HG03442 (cell line): Measurements from ENCODE around the gene CDC7.
"Not testable (repeated sequence)": the region's sequence is repeated elsewhere in the genome, so short reads cannot be mapped to it uniquely, and the experiment has no call there.

Experiments
- ATAC-seq: cut with Tn5 transposase; IDR thresholded peaks from one replicate; pipeline ENCODE4 v1.9.1; 2021; ENCODE audit warnings: mild to moderate bottlenecking, moderate library complexity; ENCODE audit not compliant: unreplicated experiment

CDC7 gene

GRCh38 chr1:91510754-91511153 is 10.1 kb downstream of the CDC7 start:
- ATAC-seq, result no peak

- ATAC-seq, result no peak
Measured at GRCh38 chr1:91511386-91511785, 10.7 kb downstream of the CDC7 start.

- ATAC-seq, result no peak
Measured at GRCh38 chr1:91513160-91513559, 12.5 kb downstream of the CDC7 start.

- ATAC-seq, result no peak
Measured at GRCh38 chr1:91513706-91514105, 13.1 kb downstream of the CDC7 start.

GRCh38 chr1:91515994-91516393 is 15.3 kb downstream of the CDC7 start:
- ATAC-seq, result no peak

- ATAC-seq, result not testable (repeated sequence)
Measured at GRCh38 chr1:91516605-91517004, 16.0 kb downstream of the CDC7 start.

- ATAC-seq, result not testable (repeated sequence)
Measured at GRCh38 chr1:91519167-91519566, 18.5 kb downstream of the CDC7 start.

- no peak for ATAC-seq
Measured at GRCh38 chr1:91520942-91521507, 20.4 kb downstream of the CDC7 start.

GRCh38 chr1:91523482-91523881 is 22.8 kb downstream of the CDC7 start:
- peak; percentile 99 for ATAC-seq

GRCh38 chr1:91526496-91526895 is 25.8 kb downstream of the CDC7 start:
- no peak for ATAC-seq

GRCh38 chr1:91527266-91527765 is 26.7 kb downstream of the CDC7 start:
- no peak for ATAC-seq

- no peak for ATAC-seq
Measured at GRCh38 chr1:91527781-91528180, 27.1 kb downstream of the CDC7 start.

- no peak for ATAC-seq
Measured at GRCh38 chr1:91529856-91530255, 29.2 kb downstream of the CDC7 start.

GRCh38 chr1:91533361-91534024 is 32.8 kb downstream of the CDC7 start:
- no peak for ATAC-seq

- ATAC-seq, result no peak
Measured at GRCh38 chr1:91535441-91535840, 34.8 kb downstream of the CDC7 start.

GRCh38 chr1:91537281-91537986 is 36.8 kb downstream of the CDC7 start:
- ATAC-seq, result no peak

GRCh38 chr1:91537987-91538304 is 37.3 kb downstream of the CDC7 start:
- no peak for ATAC-seq

- ATAC-seq, result no peak
Measured at GRCh38 chr1:91540910-91541309, 40.3 kb downstream of the CDC7 start.

GRCh38 chr1:91541918-91542533 is 41.4 kb downstream of the CDC7 start:
- ATAC-seq, result no peak

- no peak for ATAC-seq
Measured at GRCh38 chr1:91545506-91546300, 45.1 kb downstream of the CDC7 start.

GRCh38 chr1:91546301-91546581 is 45.6 kb downstream of the CDC7 start:
- no peak for ATAC-seq
